Body of pancreas (tissue), 4 donors: ENCODE measurements around the gene PLEKHG5. TPM values are rescaled to one million over a fixed set of nuclear protein-coding genes. Genes with fewer than 3 reads are reported as not detected.

ENCODE experiments used
- ATAC-seq: fragments of 150-250 bp; one replicate; pipeline ENCODE4 v1.9.1; 2016
- DNase-seq, 4 donors: peaks; one replicate each; pipeline ENCODE4 v3.0.0-alpha.2; 2019
- H3K27ac ChIP-seq, 4 donors: fragments of 200-600 bp; sonication (generic); 1 replicate in 3 of 4; 2 replicates in 1 of 4; pipeline versions ENCODE4 v1.5.1 to v1.6.1; 2016 to 2019; ENCODE audit warnings: mild to moderate bottlenecking in 1 of 4, mixed read lengths in 1 of 4, moderate library complexity in 1 of 4
- H3K27me3 ChIP-seq, 2 donors: fragments of 200-600 bp; sonication (generic); one replicate each; pipeline ENCODE4 v1.6.0; 2016; ENCODE audit warnings: mild to moderate bottlenecking in 1 of 2
- H3K36me3 ChIP-seq, 2 donors: fragments of 200-600 bp; sonication (generic); replicated peaks in 1 of 2; 2 replicates each; pipeline ENCODE4 v1.5.1; 2016; ENCODE audit warnings: low read depth in 2 of 2; ENCODE audit not compliant: insufficient read depth in 1 of 2
- H3K4me1 ChIP-seq: fragments of 200-600 bp; sonication (generic); one replicate; pipeline ENCODE4 v1.6.0; 2016
- H3K4me3 ChIP-seq, 2 donors: fragments of 200-600 bp; sonication (generic); 1 replicate in 1 of 2; 2 replicates in 1 of 2; pipeline ENCODE4 v1.5.1; 2016 to 2019
- H3K9me3 ChIP-seq, 3 donors: fragments of 200-600 bp; sonication (generic); 1 replicate in 2 of 3; 2 replicates in 1 of 3; pipeline ENCODE4 v1.5.1; 2016
- CTCF ChIP-seq, 7 experiments: fragments of 450-650 bp in 4 of 7; fragments of 200-600 bp in 3 of 7; sonication (generic) in 3 of 7; IDR thresholded peaks; one replicate each; pipeline ENCODE4 v1.5.1; 2016 to 2019; ENCODE audit warnings: antibody characterized with exemption in 7 of 7
- POLR2A ChIP-seq, 3 donors: fragments of 450-650 bp; IDR thresholded peaks; one replicate each; pipeline ENCODE4 v1.6.1; 2016; ENCODE audit warnings: antibody characterized with exemption in 3 of 3, mild to moderate bottlenecking in 2 of 3
- WGBS, 2 donors: methylation state at CpG; one replicate each; pipeline ENCODE4 v1.1.5; 2017; 5-methylcytosine and 5-hydroxymethylcytosine counted together
- intact Hi-C: fragments of 100-400 bp; cut with DNase I; formaldehyde crosslinking; loops from one replicate; pipeline ENCODE4 v1.15.1; 2023
- total RNA-seq, 2 donors: library from RNA; depleted of rRNA; stranded (reverse); fragments of >200 nt; gene quantifications; one replicate each; pipeline ENCODE4 v1.1.0, GENCODE V29; 2016

PLEKHG5 gene
- total RNA-seq, 2 donors from 2014 or later, result 5.2 to 8.6 TPM

DNA sequence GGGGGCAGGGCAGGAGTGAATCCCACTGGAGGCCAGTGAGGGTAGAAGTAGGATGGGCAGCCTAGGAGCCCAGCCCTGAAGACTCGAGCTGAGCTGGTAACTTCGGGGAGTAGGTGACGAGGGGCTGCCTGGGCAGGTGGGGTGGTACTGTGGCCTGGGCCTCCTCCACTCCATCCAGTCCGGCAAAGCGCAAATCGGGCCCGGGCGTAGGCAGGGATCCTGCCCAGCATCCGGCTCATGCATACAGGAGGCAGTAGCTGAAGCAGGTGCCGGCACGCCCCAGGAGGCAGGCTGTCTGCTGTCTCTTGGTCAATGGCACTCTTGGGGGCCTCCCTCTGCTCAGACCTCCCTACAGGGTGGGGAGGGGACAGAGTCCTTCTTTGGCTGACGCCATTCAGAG is 24.2 kb downstream of the PLEKHG5 start:
- Histone ChIP-seq H3K4me3 (no peak overlapping the region), H3K9me3 (no peaks in the 10 kb centered on the region), H3K36me3 (no peaks in the 10 kb centered on the region), H3K27ac (no peak overlapping the region), H3K27me3 (no peaks in the 10 kb centered on the region), H3K4me1 (no peaks in the 10 kb centered on the region)
- no peak for DNase-seq
- intact Hi-C loops, result no loop called here
- 90 to 94% methylated on average over 9 to 12 of the region's 12 CpGs for WGBS, 2 donors
- TF ChIP-seq CTCF (IDR thresholded peaks at IDR 0.05), result no peak
- no peak for TF ChIP-seq POLR2A (IDR thresholded peaks at IDR 0.05)
- ATAC-seq, result no peak

- intact Hi-C loops, result no loop called here
- no peaks in the 10 kb centered on the region for H3K4me1 ChIP-seq
- 81 to 94% methylated on average over 5 of the region's 5 CpGs for WGBS, 2 donors
- no peaks in the 10 kb centered on the region for H3K36me3 ChIP-seq
- TF ChIP-seq POLR2A (IDR thresholded peaks at IDR 0.05) (no peak), CTCF (IDR thresholded peaks at IDR 0.05) (no peak)
- H3K9me3 ChIP-seq, result no peaks in the 10 kb centered on the region
- ATAC-seq (no peak), DNase-seq (no peak)
- no peak overlapping the region for H3K4me3 ChIP-seq
- H3K27ac ChIP-seq, result no peak overlapping the region
- no peaks in the 10 kb centered on the region for H3K27me3 ChIP-seq
These were observed 24.7 kb downstream of the PLEKHG5 start for GRCh38 chr1:6466751-6467150.

DNA sequence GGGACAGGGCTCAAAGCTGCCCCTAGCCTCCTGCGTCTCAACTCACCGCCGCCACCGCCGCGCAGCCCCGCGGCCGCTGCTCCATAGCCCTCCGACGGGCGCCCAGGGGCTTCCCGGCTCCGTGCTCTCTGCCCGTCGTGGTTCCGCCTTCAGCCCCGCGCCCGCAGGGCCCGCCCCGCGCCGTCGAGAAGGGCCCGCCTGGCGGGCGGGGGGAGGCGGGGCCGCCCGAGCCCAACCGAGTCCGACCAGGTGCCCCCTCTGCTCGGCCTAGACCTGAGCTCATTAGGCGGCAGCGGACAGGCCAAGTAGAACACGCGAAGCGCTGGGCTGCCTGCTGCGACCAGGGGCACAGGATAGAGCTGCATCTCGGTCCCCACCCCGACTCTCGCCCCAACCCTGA is 25.4 kb downstream of the PLEKHG5 start, which contains the start of gene TNFRSF25:
Gene TNFRSF25 (minus strand): TSS at position 151 of the 400 bp plus-strand sequence. CDS start 66 bp downstream, at position 85.
- no peak within 1 kb of the TSS for H3K27ac ChIP-seq
- WGBS, 2 donors, result 35% methylated on average over 39 of the region's 43 CpGs; no CpG with 5 or more reads in 1 of the 2 donors
- TF ChIP-seq POLR2A (IDR thresholded peaks at IDR 0.05) (no peak), CTCF (IDR thresholded peaks at IDR 0.05) (no peak)
- no peaks in the 10 kb centered on the region for H3K27me3 ChIP-seq
- ATAC-seq (no peak), DNase-seq (no peak)
- intact Hi-C loops, result no loop called here
- no peaks in the 10 kb centered on the region for H3K9me3 ChIP-seq
- no peak within 1 kb of the TSS for H3K4me3 ChIP-seq
- H3K36me3 ChIP-seq, result no peaks in the 10 kb centered on the region
- no peaks in the 10 kb centered on the region for H3K4me1 ChIP-seq

DNA sequence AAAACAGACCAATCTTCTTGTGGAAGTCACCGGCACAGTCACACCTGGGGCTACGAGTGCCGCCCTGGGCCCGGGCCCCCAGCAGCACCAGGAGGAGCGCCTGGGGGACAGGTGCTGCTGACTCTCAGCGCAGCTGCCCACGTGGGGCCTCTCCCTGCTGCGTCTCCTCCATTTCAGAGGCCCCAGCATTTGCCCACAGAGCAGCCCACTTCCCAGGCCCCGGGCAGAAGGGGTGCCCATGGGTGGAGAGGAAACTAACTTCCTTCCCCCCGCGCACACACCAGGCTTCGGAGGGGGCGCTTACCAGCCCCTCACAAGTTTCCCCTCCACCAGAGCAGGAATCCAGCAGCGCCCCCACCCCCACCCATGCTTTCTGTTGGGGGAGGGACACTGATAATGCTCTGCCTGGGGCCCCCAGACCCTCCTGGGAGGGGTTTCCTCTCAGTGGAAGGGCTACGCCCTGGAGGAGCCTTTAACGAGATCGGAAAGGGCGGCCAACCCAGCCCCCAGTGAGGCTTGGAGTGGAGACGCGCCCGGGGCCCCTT is 25.9 kb downstream of the PLEKHG5 start:
- Histone ChIP-seq H3K36me3 (no peaks in the 10 kb centered on the region), H3K4me3 (no peak overlapping the region), H3K27me3 (no peaks in the 10 kb centered on the region), H3K27ac (no peak overlapping the region), H3K4me1 (no peaks in the 10 kb centered on the region), H3K9me3 (no peaks in the 10 kb centered on the region)
- no peak for DNase-seq
- 57 to 67% methylated on average over 5 to 18 of the region's 21 CpGs for WGBS, 2 donors
- ATAC-seq, result no peak
- intact Hi-C loops, result no loop called here
- no peak for TF ChIP-seq CTCF (IDR thresholded peaks at IDR 0.05)
- no peak for TF ChIP-seq POLR2A (IDR thresholded peaks at IDR 0.05)

DNA sequence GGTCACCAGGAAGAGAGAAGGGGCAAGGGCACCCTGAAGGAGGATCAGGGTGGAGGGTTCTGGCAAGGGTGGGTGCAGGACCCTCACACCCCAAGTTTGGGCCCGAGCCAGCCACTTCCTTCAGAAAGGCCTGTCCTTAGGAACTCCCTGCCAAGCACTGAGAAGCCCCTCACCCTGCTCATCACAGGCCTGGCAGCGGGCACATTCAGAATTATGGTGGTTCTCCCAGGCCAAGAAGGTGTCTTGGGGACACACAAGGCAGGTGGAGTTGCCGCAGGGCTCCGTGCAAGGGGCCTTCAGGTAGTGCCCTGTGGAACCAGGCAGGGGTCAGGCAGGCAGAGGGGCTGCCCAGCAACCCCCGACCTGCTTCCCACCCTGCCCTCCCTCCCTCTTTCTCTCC is 26.6 kb downstream of the PLEKHG5 start:
- no peak for TF ChIP-seq CTCF (IDR thresholded peaks at IDR 0.05)
- TF ChIP-seq POLR2A (IDR thresholded peaks at IDR 0.05), result no peak
- H3K36me3 ChIP-seq, result no peaks in the 10 kb centered on the region
- no peaks in the 10 kb centered on the region for H3K9me3 ChIP-seq
- no peak overlapping the region for H3K4me3 ChIP-seq
- ATAC-seq (no peak), DNase-seq (no peak)
- WGBS, 2 donors, result 73 to 80% methylated on average over 5 of the region's 5 CpGs
- H3K4me1 ChIP-seq, result no peaks in the 10 kb centered on the region
- H3K27me3 ChIP-seq, result no peaks in the 10 kb centered on the region
- intact Hi-C loops, result no loop called here
- no peak overlapping the region for H3K27ac ChIP-seq
